ENCODE measurements around the gene LSP1.

Gene LSP1

DNA sequence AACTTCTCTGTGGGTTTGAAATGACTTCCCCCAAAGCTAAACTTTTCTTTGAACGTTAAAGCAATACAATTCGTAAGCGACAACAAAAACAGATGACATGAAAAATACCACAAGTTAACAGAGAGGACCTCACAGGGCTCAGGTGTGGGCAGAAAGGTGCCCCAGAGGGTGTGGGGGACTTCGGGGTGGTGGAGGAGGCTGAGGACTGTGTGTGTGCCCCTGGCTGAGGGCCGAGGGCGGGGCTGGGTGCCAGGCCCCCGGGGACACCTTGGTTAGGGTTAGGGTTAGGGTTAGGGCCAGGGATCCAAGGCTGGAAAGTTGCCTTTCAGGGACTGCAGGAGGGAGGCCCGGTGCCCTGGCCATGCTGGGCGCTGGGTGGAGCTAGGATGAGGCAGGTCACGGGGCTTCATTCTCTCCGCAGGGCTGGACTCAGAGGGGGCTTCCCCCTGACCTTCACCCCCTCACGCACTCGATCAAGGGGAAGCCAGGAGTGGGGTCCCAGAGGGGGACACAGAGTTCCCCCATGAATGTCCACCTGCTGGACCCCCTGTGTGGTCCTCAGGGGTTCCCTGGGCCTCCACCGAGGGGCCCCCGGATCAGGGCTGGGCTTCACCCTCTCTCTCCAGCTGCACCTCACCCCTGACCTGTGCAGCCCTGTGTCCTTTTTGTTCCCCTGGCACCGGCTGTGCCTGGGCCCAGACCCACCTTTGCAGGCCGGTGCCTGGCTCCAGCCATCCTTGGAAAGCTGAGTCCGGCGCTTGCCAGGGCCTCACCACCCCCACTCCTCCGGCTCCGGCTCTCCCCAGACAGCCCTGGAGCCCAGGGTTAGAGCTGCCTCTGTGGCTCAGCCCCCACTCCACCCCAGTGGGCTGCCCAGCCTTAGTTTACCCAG lies 7.1 kb upstream of the LSP1 start:
- H3K4me3 ChIP-seq (ENCODE audit: low read depth, low read length): no peak overlapping the region
- TF ChIP-seq, protein P1, sequence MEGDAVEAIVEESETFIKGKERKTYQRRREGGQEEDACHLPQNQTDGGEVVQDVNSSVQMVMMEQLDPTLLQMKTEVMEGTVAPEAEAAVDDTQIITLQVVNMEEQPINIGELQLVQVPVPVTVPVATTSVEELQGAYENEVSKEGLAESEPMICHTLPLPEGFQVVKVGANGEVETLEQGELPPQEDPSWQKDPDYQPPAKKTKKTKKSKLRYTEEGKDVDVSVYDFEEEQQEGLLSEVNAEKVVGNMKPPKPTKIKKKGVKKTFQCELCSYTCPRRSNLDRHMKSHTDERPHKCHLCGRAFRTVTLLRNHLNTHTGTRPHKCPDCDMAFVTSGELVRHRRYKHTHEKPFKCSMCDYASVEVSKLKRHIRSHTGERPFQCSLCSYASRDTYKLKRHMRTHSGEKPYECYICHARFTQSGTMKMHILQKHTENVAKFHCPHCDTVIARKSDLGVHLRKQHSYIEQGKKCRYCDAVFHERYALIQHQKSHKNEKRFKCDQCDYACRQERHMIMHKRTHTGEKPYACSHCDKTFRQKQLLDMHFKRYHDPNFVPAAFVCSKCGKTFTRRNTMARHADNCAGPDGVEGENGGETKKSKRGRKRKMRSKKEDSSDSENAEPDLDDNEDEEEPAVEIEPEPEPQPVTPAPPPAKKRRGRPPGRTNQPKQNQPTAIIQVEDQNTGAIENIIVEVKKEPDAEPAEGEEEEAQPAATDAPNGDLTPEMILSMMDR (IDR thresholded peaks at IDR 0.05; ENCODE audit: low read depth, low read length): no peak
- H3K36me3 ChIP-seq: no peaks in the 10 kb centered on the region
- no peaks in the 10 kb centered on the region for H3K27me3 ChIP-seq
- H3K4me1 ChIP-seq: no peaks in the 10 kb centered on the region
- no peaks in the 10 kb centered on the region for H3K9me3 ChIP-seq
- DNase-seq: no peak

DNA sequence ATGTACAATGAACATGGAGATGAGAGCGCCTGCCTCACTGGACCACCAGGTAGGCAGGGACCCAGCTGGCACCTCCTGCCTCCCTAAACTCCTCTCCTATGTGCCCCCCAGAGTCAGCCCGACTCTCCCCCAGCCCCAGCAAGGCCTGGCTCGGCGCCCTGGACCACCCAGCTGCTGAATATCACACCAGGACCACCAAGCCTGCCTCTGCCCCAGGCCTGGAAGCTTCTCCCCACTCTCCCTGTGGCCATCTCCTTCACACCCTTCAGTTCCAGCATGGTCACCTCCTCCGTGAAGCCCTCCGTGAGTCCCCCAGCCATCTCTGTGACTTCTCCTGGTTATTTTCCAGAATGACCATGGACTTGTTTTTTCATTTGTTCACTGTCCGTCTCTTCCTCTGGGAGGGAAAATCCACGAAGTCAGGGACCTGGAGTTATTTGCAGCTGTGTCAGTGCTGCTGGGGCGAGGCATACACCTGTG lies 6.4 kb upstream of the LSP1 start:
- TF ChIP-seq, protein P1 (IDR thresholded peaks at IDR 0.05; ENCODE audit: low read depth, low read length): no peak
- Histone ChIP-seq H3K4me3 (ENCODE audit: low read depth, low read length) (no peak overlapping the region), H3K27me3 (no peaks in the 10 kb centered on the region), H3K9me3 (no peaks in the 10 kb centered on the region), H3K4me1 (no peaks in the 10 kb centered on the region), H3K36me3 (no peaks in the 10 kb centered on the region)
- no peak for DNase-seq

DNA sequence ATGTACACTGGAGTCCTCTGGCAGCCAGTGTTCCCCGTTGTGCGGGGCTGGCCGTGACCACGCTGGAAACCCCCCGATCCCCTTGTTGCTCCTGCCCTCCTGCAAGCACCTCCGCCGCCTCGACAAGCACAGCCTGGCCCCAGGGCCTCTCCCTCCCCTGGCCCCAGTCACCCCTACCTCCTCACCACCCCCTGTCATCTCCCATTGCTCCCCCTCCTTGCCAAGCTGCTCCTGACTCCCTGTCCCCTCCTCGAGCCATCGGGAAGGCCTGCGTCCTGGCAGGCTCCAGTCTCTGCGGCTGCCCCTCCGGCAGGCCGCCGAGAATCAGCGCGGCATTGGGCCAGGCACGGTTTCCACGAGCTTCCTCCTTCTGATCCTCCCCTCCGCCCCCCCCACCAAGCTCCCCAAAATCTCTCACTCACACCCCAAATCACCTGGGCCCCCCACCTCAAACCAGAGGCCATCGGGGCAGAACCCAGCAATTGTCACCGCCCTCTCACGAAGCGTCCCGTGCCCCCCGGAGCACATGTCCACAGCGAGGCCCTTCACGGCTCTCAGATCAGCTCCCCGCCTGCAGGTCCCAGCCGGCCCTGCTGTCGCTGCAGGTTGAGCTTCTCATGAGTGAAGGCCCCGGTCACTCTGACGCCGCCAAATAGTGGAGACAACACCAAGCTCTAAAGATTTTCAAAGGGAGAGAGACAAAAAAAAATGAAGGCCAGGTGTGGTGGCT lies 5.7 kb upstream of the LSP1 start:
- Histone ChIP-seq H3K9me3 (no peaks in the 10 kb centered on the region), H3K4me3 (ENCODE audit: low read depth, low read length) (no peak overlapping the region), H3K4me1 (no peaks in the 10 kb centered on the region), H3K27me3 (no peaks in the 10 kb centered on the region), H3K36me3 (no peaks in the 10 kb centered on the region)
- DNase-seq: no peak
- TF ChIP-seq, protein P1 (IDR thresholded peaks at IDR 0.05; ENCODE audit: low read depth, low read length): no peak

DNA sequence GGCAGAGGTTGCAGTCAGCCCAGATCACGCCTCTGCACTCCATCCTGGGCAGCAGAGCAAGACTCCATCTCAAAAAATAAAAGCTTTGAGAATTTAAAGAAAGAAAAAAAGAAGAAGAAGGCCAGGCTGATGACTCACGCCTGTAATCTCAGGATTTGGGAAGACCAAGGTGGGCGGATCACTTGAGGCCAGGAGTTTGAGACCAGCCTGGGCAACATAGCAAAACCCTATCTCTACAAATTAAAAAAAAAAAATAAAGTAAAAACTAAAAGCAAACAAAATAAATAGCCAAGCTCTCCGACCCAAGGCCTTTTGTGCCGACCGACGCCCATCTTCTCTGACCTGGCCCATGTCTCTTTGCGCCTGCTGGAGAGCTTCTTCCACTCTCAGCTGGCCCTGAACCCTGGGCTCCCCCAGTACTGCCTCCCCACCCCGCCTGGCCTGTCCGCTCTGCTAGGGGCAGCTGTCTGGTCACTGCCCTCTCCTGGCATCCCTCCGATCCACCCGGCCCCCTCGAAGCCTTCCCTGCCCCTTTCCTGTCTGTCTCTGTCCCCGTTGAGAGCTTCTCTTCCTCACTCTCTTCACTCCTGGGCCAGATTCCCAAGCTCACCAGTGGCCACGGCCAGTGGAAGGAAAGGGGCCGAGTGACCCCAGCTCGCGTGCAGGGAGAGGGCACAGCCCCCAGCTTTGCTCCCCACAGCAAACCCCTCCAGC lies 4.8 kb upstream of the LSP1 start:
- no peaks in the 10 kb centered on the region for H3K27me3 ChIP-seq
- TF ChIP-seq, protein P1 (IDR thresholded peaks at IDR 0.05; ENCODE audit: low read depth, low read length): no peak
- H3K9me3 ChIP-seq: no peaks in the 10 kb centered on the region
- H3K4me3 ChIP-seq (ENCODE audit: low read depth, low read length): no peak overlapping the region
- DNase-seq: no peak
- H3K36me3 ChIP-seq: no peaks in the 10 kb centered on the region
- H3K4me1 ChIP-seq: no peaks in the 10 kb centered on the region

DNA sequence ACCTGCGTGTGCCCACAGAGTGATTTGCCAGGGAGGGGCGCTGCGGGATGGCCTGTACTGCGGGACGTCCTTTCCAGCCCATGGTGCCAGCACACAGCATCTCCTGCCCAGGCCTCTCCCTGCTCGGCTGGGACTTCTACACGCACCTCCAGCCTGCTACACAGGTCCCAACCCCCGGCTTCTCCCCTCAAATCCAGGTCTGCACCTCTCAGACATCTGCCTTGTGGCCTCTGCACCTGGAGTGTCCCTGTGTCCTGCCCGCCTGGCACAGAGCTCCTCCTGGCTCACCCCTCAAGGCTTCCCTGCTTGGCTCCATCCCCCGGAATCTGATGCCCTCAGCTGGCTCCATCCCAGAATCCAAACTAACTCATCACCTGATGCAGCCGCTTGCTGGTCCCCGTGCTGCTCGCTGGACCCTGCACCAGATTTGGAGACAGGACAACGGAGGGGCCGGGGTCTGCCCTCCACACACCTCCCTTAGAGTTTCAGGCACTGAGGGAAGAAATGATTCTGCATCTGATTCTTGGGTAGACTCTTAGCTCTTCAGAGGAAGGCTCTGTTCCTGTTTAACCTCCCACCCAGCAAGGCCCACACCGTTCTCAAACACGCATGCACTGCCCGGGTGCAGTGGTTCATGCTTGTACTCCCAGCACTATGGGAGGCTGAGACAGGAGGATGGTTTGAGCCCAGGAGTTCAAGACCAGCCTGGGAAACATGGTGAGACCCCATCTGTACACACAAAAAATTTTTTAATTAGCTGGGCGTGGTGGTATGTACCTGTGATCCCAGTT lies 4.0 kb upstream of the LSP1 start:
- TF ChIP-seq, protein P1 (IDR thresholded peaks at IDR 0.05; ENCODE audit: low read depth, low read length): no peak
- Histone ChIP-seq H3K27me3 (no peaks in the 10 kb centered on the region), H3K36me3 (no peaks in the 10 kb centered on the region), H3K9me3 (no peaks in the 10 kb centered on the region), H3K4me3 (ENCODE audit: low read depth, low read length) (no peak overlapping the region), H3K4me1 (no peaks in the 10 kb centered on the region)
- no peak for DNase-seq
